Activated CD8-positive, alpha-beta memory T cell treated with anti-CD3 and anti-CD28 coated beads for 4 hours (primary cell): ENCODE results near the gene RFX2.

ENCODE experiments used
- DNase-seq, 2 donors: peaks; one replicate each; pipeline ENCODE4 v3.0.0-alpha.2; 2020; ENCODE audit warnings: low read depth in 2 of 2

The RFX2 gene

DNA sequence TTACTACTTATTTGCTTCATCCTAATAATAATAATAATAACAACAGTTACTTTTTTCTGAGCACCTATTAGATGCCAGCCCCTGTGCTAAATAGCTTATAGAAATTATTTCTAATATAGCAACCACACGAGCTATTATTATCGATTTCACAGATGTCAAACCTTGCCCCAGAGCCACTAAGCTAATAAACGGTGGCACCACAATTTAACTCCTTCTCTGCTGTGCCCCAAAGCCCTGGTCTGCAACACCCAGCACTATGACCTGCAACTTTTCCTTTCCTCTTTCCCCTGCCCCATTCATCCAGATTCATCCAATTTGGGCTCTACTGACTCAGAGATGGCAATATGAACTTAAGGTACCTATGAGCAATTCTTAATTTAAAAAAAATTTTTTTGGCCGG lies 6.4 kb downstream of the RFX2 start:
- no peak for DNase-seq

DNA sequence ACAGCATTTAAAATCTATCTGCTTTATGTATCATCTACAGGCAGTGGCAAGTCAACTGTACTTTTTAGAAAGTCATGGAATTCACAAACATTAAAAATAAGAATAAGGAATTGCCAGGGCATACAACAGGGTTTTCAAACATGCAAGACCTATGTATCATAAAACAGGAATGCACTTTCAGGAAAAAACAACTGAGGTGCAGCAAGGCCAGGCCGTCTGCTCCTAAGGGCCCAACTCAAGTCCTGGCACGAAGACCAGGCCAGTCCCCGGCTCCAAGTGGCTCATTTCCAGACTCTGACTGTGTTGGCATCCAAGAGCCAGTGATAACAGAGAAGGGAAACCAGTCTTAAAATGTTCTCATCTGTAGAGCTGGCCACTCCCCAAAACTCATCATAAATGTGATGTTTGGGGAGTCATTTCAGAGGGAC lies 7.1 kb downstream of the RFX2 start:
- DNase-seq, result no peak

DNA sequence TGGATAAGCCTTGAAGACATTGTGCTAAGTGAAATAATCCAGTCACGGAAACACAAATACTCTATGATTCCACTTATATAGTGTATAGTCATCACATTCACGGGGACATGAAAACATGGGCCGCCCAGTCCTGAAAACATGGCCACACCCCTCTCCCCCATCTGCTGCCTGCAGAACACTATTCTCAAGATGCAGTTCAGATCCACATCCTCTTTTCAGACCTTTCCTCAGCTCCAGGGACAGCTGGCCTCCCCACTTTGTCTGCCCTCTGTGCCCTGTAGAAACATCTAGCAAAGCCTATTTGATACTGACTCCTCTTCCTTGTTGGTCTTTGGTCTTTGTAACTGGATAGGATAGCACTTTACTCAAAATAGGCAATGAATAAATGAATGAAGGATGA lies 8.3 kb downstream of the RFX2 start:
- no peak for DNase-seq

DNA sequence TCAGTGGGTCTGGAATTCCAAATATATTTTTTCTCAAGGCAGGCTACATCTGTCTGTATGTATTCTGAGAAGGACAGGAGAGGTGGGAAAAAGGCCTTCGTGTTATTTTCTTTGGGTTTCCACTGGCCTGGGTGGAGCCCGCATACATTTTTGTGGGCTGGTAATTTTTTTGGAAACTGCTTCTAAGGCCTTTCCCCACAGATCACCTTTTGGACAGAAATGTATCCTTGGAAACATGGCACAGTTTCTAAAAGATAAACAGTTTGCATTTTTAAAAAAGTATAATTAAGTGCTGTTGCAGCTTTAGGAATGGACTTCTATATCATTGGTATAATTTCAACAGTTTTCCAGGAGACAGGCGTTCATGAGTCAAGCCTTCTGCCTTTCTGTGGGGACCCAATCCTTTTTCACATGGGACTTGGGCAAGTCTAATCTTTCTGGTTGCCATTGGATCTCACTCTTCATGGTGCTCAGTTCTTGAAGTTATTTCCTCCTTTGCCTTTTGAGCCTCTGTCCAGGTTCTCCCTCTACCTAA lies 8.9 kb downstream of the RFX2 start:
- no peak for DNase-seq

DNA sequence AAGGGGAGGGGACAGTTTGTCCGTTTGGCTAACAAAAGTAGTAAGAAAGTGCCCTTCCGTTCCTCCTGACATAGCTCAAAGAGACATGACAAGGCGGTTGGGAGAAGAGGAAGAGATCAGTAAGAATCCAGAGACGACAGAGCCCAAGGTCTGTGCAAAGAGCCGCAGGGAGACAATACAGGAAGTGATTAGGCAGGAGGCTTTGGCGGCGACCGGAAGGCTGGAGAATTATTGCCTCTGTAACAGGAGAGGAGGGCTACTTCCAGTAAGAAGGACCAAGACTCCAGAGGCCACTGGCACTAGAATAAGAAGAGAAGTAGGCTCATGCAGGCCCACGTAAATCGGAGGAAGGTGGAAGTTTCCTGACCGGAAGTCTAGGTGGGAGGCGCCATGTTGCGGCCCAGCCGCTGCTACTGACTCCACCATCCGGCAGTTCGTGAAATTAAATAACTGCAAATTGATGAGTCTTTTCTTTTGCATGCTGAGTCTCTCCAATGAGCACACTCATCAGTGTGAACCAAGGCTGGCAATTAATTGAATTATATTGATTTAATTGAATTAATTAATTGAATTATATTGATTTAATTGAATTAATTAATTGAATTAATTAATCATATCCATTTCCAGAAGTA lies 9.9 kb downstream of the RFX2 start:
- DNase-seq, result no peak

DNA sequence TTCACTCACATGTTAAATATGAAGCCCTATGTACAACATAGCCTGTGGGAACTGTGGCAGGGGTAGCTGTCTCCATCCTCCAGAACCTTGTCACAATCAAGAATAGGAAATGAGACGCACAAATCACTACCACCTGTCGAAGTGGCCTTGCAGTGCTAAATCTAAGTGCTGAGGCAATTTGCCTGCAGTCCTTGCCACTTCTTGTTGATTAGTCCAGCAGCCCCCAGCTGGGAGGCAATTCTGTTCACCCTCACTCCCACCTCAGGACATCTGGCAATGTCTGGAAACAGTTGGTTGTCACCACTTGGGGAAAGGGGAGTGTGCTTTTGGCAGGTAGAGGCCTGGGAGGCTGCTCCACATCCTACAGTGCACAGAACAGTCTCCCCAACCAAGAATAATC lies 10.7 kb downstream of the RFX2 start:
- DNase-seq, result no peak

DNA sequence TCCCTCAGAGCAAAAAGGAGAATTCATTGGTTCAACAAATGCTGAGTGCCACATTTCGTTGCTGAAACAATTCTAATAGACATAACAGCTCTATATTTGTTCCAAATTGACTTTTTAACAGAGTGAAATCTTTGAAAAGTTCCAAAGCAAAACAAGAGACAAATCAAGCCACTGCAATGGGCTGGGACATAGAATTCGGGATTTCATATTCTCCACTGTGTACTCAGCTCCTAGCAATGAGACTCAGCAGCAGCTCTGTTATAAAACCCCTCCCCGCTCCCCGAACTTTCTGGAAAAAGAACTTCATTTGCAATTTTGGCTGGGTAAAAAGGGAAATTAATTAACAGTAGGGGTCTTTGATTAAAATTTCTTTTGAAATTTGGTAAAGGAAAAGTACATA lies 11.3 kb downstream of the RFX2 start:
- no peak for DNase-seq

DNA sequence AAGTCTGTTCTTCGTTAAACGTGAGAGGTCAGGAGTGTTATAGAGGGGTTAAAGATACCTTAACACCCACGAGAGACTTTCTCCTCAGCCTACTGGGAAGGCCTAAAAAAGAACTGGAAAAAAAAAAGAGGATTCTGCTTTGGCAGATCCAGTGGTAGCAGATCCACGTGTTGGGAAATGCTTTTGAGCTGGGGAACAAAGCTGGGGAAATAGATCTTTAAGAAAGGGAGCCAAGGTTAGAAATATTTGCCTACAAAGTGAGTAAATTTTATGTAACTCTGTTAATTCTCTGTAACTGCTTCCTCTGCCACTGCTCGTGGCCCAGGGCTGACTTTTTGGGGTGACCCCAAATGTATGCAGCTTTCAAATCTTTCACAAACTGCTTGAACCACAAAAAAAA lies 11.7 kb downstream of the RFX2 start:
- no peak for DNase-seq

DNA sequence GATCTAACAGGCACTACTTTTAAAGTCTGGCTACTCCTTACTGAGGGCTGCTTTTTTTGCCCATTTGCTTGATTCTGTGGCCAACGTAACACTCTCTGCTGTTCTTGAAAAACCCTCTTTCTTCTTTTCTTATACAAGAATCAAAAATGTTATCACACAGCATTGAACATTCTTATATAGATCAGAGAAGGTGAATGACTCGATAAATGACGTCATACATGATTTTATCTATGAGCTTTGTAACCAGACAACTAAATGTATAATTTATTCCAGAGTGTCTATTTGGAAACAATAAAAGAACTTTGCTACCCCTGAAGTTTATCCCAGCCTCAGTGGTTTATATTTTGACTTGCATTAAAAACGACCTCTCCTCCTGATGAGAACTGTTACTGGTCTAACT lies 12.4 kb downstream of the RFX2 start:
- DNase-seq, result no peak

DNA sequence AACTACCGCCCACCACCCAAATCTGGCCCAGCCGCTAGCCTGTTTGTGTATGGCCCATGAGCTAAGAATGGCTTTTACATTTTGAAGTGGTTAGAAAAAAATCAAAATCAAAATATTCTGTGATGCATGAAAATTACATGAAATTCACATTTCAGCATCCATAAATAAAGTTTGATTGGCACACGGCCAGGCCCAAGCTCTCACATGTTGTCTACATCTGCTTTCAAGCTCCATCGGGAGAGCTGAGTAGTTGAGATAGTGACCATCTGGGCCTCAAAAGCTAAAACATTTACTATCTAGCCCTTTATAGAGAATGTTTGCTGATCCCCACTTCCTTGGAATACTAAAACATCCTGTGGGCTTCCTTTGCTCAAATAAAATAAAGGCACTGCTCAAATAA lies 14.5 kb downstream of the RFX2 start:
- no peak for DNase-seq

DNA sequence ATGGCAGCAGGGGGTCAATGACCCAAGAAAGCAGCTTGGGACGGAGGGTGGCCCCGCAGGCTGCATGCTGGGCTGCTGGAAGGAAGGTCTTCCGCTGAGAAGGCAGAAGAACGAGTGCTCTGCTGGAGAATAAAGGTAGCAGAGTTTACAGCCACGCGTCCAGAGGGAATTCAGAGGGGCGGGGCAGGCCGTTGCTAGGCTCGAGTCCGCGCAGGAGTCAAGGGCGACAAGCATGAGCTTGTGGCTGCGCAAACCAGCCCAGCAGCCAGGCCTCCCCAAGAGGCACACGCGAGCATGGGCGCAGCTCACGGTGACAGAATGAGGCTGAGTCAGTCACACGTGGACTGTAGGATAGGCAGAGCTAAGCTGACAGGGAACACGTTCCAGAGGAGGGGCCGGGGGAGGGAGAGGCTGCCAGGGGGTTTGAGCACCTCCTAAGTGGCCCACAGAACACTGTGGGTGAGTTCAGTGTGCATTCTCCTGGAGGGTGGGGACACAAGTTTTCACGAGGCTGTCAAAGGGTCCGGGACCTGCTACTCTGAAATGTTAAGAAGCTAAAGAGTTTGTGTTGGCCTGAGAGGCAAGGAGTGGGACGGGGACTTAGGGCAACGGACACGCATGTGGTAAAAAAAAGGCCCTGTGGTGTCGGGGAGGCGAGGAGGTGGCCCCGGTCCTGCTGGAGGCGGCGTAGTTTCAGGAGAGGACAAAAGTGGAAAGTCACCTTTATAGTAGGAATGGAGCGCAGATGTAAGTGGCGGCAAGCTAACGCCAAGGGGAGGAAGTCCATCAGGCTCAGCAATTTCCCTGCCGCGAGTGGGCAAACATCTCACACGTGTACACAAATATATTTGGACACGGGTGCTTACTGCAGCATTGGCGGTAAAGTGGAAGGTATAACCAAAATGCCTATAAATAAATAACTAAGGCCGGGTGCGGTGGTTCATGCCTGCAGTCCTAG lies 17.7 kb downstream of the RFX2 start:
- no peak for DNase-seq

DNA sequence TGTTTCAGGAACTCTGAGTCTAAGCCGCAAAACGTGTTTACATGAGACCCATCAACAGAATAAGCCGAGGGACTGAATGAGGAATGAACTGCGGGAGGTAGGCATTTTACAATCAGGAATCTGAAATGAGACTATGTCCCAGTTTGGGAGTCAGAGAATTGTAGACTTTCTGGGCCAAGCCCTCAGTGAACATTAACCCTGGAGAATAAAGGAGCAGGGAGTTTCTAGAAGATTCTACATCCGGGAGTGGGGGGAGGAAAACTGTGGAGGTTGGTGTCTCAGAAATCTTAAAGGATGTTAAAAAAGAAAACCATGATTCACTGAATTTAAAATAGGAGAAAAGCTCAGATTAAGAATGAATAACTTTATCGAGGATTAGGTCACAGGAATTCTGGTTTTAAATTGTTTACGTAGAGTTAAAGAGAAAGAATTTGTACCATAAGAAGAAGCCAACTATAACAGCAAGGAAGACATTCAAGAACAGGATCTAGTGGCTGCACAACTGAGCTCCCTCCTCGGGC lies 18.5 kb downstream of the RFX2 start:
- no peak for DNase-seq

DNA sequence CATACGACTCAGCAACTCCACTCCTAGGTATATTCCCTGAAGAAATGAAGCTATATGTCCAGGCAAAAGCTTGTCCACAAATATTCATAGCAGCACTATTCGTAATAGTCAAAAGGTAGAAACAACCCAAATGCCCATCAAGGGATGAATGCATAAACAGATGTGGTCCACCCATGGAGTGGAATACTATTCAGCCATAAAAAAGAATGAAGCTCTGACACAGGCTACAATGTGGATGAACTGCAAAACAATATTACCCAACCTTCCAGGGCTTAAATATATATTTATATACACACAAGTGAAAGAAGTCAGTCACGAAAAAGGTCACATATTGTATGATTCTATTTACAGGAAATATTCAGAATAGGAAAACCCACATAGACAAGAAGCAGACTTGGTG lies 19.7 kb downstream of the RFX2 start:
- DNase-seq, result no peak

DNA sequence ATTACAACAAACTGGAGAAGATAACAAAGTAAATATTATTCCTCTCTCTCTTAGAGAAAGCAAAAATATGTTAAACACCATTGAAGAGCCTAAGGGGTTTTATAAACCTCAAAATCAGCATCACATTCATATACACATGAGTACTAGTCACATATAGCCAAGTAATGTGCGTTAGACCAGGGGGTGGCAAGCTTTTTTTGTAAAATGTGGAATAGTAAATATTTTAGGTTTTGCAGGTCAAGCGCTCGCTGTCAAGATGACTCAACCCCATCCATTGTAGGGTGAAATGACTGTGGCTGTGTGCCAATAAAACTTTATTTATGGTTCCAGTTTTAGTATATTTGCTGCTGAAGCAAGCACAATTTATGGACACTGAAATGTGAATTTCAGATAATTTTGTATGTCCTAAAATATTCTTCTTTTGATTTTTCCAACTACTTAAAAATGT lies 21.7 kb downstream of the RFX2 start:
- DNase-seq, result no peak

DNA sequence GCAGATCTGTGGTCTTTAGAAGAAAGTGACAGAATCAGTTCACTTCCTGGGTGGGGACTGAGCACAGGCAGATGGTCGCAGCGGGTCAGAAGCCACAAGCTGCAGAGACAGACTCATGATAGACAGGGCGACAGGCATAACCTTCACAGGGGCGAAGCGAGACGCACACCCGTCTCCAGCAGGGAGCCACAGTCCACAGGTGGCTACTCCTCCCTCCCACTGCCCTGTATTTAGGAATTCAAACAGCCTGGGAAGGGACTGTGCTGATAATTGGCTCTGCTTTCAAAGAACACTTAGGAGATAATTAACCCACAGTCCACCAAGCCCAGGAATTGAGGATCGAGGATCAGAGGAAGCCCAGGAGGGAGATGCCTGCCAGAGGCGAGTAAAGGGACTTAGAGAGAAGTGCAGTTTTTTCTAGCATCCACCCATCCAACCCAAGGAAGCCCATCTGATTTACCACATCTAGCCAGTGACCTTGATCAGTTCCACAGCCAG lies 23.2 kb downstream of the RFX2 start:
- no peak for DNase-seq

DNA sequence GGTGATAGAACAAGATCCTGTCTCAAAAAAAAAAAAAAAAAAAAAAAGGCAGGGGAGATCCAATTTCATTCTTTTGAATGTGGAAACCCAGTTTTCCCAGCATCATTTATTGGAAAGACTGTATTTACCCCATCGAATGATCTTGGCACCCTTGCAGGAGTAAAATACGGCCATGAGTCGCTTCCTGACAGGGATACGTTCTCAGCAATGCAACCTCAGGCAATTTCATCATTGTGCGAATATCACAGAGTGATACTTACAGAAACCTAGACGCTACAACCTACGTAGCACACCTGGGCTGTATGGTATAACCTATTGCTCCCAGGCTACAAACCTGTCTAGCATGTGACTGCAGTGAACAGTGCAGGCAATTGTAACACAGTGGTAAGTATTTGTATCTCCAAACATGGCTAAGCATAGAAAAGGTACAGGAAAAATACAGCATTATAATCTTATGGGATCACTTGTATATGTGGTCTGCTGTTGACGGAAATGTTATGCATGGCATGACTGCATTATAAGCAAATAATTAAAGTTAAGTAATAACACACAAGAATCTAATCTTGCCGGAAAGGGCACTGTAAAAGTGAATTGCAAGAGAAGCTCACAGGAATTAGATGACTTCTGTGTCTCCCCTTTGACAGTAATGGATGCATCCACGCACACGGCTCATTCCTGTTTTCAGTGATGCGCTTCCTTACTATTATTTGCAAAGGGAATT lies 24.1 kb downstream of the RFX2 start:
- DNase-seq, result no peak

DNA sequence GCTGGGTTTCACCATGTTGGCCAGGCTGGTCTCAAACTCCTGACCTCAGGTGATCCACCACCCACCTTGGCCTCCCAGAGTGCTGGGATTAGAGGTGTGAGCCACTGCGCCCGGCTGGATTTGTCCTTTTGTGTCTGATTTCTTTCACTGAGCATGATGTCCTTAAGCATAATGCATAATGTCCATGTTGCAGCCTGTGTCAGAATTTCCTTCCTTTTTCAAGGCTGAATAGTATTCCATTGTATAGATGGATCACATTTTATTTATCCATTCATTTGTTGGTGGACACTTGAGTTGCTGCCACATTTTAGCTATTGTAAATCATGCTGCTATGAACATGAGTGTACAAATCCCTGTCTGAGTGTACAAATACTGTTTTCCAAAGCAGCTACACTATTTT lies 25.5 kb downstream of the RFX2 start:
- no peak for DNase-seq

DNA sequence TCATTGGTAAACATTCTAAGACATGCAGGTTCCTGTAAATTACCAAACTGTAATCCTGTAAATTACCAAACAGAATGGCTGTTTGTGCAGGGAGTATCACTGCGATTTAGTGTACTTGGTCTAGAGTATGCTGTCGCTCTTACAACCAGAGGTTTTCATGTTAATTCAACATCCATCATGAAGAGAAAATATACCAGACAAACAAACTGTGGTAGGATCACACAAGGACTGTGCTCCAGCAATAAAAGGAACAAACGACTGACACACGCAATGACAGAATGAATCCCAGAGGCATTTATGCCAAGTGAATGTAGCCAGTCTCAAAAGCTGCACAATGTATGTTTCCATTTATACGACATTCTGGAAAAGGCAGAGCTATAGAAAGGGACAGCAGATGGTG lies 31.2 kb downstream of the RFX2 start:
- DNase-seq, result no peak

DNA sequence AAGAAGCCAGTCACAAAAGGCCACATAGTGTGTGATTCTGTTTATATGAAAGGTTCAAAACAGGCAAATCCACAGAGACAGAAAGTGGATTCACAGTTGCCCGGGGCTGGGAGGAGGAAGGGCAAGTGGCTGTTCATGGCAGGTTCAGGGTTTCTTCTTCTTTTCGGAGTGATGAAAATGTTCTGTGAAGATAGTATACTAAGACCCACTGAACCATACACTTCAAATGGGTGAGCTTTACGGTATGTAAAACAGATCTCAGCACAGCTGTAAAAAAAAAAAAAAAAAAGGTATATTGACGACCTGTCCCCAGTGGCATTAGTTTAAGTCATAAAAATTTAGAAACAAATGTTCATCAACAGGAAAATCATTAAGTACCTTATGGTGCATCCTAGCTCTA lies 32.2 kb downstream of the RFX2 start:
- no peak for DNase-seq

DNA sequence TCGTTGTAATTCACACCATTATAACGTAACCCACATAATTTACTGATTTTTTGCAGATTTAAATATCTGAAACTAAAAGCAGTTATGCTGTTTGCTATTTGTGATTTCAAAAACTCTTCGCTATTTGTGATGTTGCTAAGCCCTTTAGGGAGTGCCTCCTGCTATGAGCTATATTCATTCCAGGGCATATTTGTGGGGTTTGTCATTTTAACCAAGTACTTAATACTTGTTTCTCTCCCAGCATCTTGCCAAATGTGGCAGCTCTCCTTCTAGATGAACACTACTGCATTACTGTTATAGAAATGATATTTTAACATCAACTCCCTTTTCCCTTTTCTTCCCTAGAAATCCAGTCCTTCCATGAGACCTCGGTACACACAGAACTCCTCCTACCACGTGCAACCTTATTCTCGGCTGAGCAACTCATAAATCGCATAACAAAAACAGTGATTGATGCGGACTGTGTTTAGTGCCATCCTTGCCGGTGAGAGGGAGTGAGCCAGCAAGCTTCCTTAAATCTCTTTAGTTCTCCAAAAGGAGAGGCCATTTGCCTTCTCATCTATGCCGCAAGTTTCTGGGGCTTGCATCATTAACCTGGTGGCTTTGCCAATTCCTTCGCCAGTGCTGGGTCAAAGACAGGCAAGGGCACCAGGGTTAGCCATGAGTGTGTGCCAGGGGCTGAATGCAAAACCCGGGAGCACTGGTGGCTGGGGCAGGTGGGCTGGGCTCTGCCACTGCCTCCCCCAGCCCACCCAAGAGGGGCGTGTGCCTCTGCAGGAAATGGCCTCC lies 33.4 kb downstream of the RFX2 start:
- DNase-seq, result no peak

DNA sequence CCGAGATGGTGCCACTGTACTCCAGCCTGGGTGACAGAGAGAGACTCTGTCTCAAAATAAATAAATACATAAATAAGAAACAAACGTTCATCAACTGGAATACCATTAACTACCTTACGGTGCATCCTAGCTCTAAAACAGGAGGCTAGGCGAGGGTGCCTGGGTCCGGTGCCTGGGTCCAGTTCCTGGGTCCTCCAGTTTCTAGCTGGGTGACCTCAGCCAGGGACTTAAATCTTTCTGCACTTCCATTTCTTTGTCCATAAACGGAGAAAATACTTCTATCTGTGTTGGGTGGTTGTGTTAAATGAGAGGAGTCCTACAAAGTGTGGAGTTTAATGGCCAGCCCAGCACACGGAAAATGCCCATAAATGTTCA lies 34.0 kb downstream of the RFX2 start:
- no peak for DNase-seq
